ENCODE results near the gene IRX6. TPM values are rescaled to one million over a fixed set of nuclear protein-coding genes. Genes with fewer than 3 reads are reported as not detected.

Gene IRX6
- total RNA-seq, 2 experiments from 2014 or later, result not detected

GRCh38 chr16:55359946-55360345 is 35.9 kb downstream of the IRX6 start:
- Mint-ChIP-seq H3K36me3 (no peaks in the 10 kb centered on the region), H3K4me3 (no peak overlapping the region), H3K4me1 (no peaks in the 10 kb centered on the region), H3K27me3 (no peaks in the 10 kb centered on the region), H3K27ac (no peak overlapping the region), H3K9me3 (ENCODE audit: low read depth) (peaks cover 3% of the 10 kb centered on the region)
- CTCF ChIA-PET, result no interaction called here
- DNase-seq (no peak), ATAC-seq (no peak)

DNA sequence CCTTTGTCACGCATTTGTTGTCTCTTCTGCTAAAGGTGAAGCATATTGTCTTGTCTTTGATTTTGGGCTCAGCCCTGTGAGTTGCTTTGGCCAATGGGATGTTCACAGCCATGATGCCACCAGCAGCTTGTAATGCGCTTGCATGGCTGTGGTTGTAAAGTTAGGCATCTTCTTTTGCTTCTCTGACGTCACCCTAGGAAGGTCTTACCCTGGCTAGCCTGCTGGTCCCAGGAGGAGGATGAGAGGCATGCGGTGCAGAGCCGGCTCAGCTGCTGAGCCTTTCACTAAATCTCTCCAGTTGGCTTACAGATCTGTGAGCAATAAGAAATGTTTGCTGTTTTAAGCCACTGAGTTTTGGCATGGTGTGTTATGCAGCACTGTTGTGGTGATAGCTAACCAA is 40.8 kb downstream of the IRX6 start:
- H3K4me3 Mint-ChIP-seq, result no peak overlapping the region
- H3K36me3 Mint-ChIP-seq, result no peaks in the 10 kb centered on the region
- H3K27me3 Mint-ChIP-seq, result peaks cover 16% of the 10 kb centered on the region
- no peaks in the 10 kb centered on the region for H3K4me1 Mint-ChIP-seq
- DNase-seq (no peak), ATAC-seq (no peak)
- H3K9me3 Mint-ChIP-seq (ENCODE audit: low read depth), result no peaks in the 10 kb centered on the region
- CTCF ChIA-PET, result no interaction called here
- H3K27ac Mint-ChIP-seq, result no peak overlapping the region

DNA sequence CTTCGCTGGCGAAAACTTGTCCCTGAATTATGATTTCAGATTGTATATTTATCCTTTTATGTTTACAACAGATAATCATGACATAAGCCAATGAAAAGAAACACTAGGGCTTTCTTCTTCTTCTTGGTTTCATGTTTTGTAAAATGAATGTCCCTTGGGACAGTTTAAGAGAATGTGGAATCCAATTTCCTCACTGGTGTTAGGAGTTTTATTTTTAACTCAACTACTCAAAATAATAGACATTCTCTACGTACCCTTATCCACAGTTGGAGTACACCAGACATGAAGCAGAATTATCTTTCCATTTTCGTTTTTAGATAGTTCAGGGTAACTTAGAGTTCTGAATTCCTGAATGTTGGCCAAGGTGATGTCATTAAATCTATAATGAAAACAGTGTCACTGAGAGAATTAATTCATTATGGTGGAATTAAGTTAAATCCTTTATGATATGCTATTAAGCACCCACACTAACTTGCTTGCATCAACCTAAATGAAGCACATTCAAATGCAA is 43.4 kb downstream of the IRX6 start:
- peaks cover 42% of the 10 kb centered on the region for H3K27me3 Mint-ChIP-seq
- no peaks in the 10 kb centered on the region for H3K36me3 Mint-ChIP-seq
- CTCF ChIA-PET, result no interaction called here
- no peak overlapping the region for H3K4me3 Mint-ChIP-seq
- H3K9me3 Mint-ChIP-seq (ENCODE audit: low read depth), result no peaks in the 10 kb centered on the region
- H3K4me1 Mint-ChIP-seq, result no peaks in the 10 kb centered on the region
- ATAC-seq, result no peak
- H3K27ac Mint-ChIP-seq, result no peak overlapping the region
- no peak for DNase-seq

- DNase-seq (no peak), ATAC-seq (no peak)
- Mint-ChIP-seq H3K9me3 (ENCODE audit: low read depth) (no peaks in the 10 kb centered on the region), H3K4me1 (no peaks in the 10 kb centered on the region), H3K4me3 (no peak overlapping the region), H3K27ac (no peak overlapping the region), H3K27me3 (peaks cover 47% of the 10 kb centered on the region), H3K36me3 (no peaks in the 10 kb centered on the region)
- CTCF ChIA-PET, result no interaction called here
These were observed 44.0 kb downstream of the IRX6 start for GRCh38 chr16:55367866-55368603.

GRCh38 chr16:55369151-55369550 is 45.1 kb downstream of the IRX6 start:
- Mint-ChIP-seq H3K27me3 (peaks cover 47% of the 10 kb centered on the region), H3K36me3 (no peaks in the 10 kb centered on the region), H3K9me3 (ENCODE audit: low read depth) (no peaks in the 10 kb centered on the region), H3K27ac (no peak overlapping the region), H3K4me3 (no peak overlapping the region), H3K4me1 (no peaks in the 10 kb centered on the region)
- CTCF ChIA-PET, result no interaction called here
- ATAC-seq, result no peak
- DNase-seq, result no peak

DNA sequence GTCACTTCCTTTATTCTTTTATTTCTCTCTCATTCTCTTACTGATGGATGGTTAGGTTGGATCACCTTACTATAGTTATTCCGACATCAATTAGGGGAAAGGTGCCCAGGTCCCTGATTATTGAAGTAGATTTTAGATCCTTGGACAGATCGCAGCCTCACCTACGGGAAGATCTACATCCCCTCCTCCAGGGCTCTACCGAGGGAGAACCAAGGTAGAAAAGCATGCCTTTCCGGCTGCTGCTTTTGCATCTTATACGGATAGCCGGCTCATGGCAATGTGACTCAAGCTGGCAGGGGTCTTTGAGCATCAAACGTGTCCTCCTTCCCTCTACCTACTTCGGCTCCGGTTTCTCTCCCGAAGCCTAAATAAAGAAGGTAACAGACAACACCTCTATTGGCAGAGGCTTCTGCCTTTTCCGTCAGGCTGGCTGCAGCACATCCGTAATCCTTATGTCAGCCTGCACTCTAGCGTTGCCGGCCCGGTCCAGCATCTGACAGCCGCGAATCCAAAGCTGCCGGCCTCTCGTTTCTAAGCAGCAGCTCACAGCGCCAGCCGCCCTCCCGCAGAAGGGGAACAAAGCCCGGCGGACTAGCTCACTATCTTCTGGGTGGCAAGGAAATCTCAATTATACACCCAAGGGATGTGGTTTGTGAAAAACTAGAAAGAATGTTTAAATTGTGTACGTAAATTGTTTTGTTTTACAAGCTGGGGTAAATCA is 46.9 kb downstream of the IRX6 start:
- CTCF ChIA-PET, result no interaction called here
- ATAC-seq (no peak), DNase-seq (no peak)
- Mint-ChIP-seq H3K27me3 (peaks cover 47% of the 10 kb centered on the region), H3K4me3 (no peak overlapping the region), H3K36me3 (no peaks in the 10 kb centered on the region), H3K4me1 (no peaks in the 10 kb centered on the region), H3K9me3 (ENCODE audit: low read depth) (no peaks in the 10 kb centered on the region), H3K27ac (no peak overlapping the region)

- CTCF ChIA-PET, result no interaction called here
- H3K4me3 Mint-ChIP-seq, result no peak overlapping the region
- H3K9me3 Mint-ChIP-seq (ENCODE audit: low read depth), result no peaks in the 10 kb centered on the region
- H3K4me1 Mint-ChIP-seq, result no peaks in the 10 kb centered on the region
- peaks cover 46% of the 10 kb centered on the region for H3K27me3 Mint-ChIP-seq
- ATAC-seq, result no peak
- no peak overlapping the region for H3K27ac Mint-ChIP-seq
- no peaks in the 10 kb centered on the region for H3K36me3 Mint-ChIP-seq
- no peak for DNase-seq
These were observed 48.9 kb downstream of the IRX6 start for GRCh38 chr16:55372792-55373488.

GRCh38 chr16:55373489-55373832 is 49.5 kb downstream of the IRX6 start:
- CTCF ChIA-PET, result no interaction called here
- Mint-ChIP-seq H3K27ac (no peak overlapping the region), H3K27me3 (peaks cover 42% of the 10 kb centered on the region), H3K4me3 (no peak overlapping the region), H3K4me1 (no peaks in the 10 kb centered on the region), H3K9me3 (ENCODE audit: low read depth) (no peaks in the 10 kb centered on the region), H3K36me3 (no peaks in the 10 kb centered on the region)
- ATAC-seq (no peak), DNase-seq (no peak)

GRCh38 chr16:55376045-55376444 is 52.0 kb downstream of the IRX6 start:
- no peaks in the 10 kb centered on the region for H3K9me3 Mint-ChIP-seq (ENCODE audit: low read depth)
- CTCF ChIA-PET, result no interaction called here
- peaks cover 18% of the 10 kb centered on the region for H3K27me3 Mint-ChIP-seq
- no peak for ATAC-seq
- no peak overlapping the region for H3K4me3 Mint-ChIP-seq
- no peaks in the 10 kb centered on the region for H3K4me1 Mint-ChIP-seq
- no peaks in the 10 kb centered on the region for H3K36me3 Mint-ChIP-seq
- no peak for DNase-seq
- no peak overlapping the region for H3K27ac Mint-ChIP-seq

GRCh38 chr16:55376567-55377167 is 52.7 kb downstream of the IRX6 start:
- ATAC-seq (no peak), DNase-seq (no peak)
- H3K36me3 Mint-ChIP-seq, result no peaks in the 10 kb centered on the region
- H3K4me3 Mint-ChIP-seq, result no peak overlapping the region
- H3K9me3 Mint-ChIP-seq (ENCODE audit: low read depth), result no peaks in the 10 kb centered on the region
- no peaks in the 10 kb centered on the region for H3K4me1 Mint-ChIP-seq
- H3K27me3 Mint-ChIP-seq, result peaks cover 11% of the 10 kb centered on the region
- H3K27ac Mint-ChIP-seq, result no peak overlapping the region
- CTCF ChIA-PET, result no interaction called here

DNA sequence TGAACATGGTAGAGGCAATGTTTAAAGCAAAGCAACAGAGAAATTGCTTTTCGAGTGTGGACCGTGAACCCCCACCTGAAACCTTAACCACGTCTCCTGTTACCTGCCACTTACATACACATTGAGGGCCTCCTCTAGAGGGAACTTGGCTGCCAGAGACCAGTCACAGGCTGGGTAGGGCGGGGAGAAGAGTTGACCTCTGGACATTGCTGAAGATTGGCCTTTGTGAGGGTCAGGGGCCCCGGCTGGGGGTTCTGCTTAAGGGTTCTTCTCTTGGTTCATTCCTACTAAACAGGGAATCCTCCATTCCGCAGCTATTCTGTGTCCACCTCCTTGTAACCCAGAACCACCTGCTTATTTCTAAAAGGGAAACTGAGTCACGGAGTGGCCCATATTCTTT is 53.8 kb downstream of the IRX6 start:
- Mint-ChIP-seq H3K27me3 (no peaks in the 10 kb centered on the region), H3K4me3 (no peak overlapping the region), H3K4me1 (no peaks in the 10 kb centered on the region), H3K27ac (no peak overlapping the region), H3K9me3 (ENCODE audit: low read depth) (no peaks in the 10 kb centered on the region), H3K36me3 (no peaks in the 10 kb centered on the region)
- no peak for ATAC-seq
- DNase-seq, result no peak
- CTCF ChIA-PET, result no interaction called here

- Mint-ChIP-seq H3K4me1 (no peaks in the 10 kb centered on the region), H3K4me3 (no peak overlapping the region), H3K27me3 (no peaks in the 10 kb centered on the region), H3K36me3 (no peaks in the 10 kb centered on the region), H3K27ac (no peak overlapping the region), H3K9me3 (ENCODE audit: low read depth) (no peaks in the 10 kb centered on the region)
- DNase-seq (no peak), ATAC-seq (no peak)
- CTCF ChIA-PET, result no interaction called here
These were observed 54.6 kb downstream of the IRX6 start for GRCh38 chr16:55378616-55379015.

DNA sequence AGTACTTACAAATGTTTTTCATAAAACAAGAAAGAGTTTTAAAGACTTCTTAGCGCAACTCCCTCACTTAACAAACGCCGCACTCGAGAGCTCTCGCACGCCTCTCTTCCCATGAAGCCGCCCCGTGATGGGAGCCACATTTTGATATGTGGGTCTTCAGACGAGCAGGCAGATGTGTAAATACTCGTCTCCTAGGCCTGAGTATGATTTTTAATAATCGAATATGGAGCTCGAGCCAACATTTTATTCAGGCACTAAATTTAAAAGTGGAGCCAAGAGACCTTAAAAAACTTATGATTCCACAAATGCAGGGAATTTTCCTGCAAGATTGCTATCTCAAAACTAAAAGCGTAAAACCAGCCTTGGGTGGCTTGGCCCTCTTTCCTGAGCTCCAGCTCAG is 55.4 kb downstream of the IRX6 start:
- Mint-ChIP-seq H3K27me3 (no peaks in the 10 kb centered on the region), H3K4me3 (no peak overlapping the region), H3K36me3 (no peaks in the 10 kb centered on the region), H3K9me3 (ENCODE audit: low read depth) (no peaks in the 10 kb centered on the region), H3K4me1 (no peaks in the 10 kb centered on the region), H3K27ac (no peak overlapping the region)
- DNase-seq (no peak), ATAC-seq (no peak)
- CTCF ChIA-PET, result interaction anchor here (1.1 kb wide), 1 partner anchor 11 kb away, joined by 3 read pairs; no protein-coding TSS in a partner anchor
